ENCODE data around the gene DNAJC27. TPM values are rescaled to one million over a fixed set of nuclear protein-coding genes. Genes with fewer than 3 reads are reported as not detected.
A peak's percentile ranks its signal among the peaks of the same experiment; 100 is the strongest.

The DNAJC27 gene
- polyA plus RNA-seq, 1 of the 3 experiments (the other 2 are of a cell fraction): 2.4 TPM

GRCh38 chr2:24932715-24933114 lies 39.0 kb downstream of the DNAJC27 start:
- no peak overlapping the region for H3K4me3 ChIP-seq (ENCODE audit: low read depth in 2 of 2, low read length in 1 of 2)
- H3K9me3 ChIP-seq: no peaks in the 10 kb centered on the region
- no peak for DNase-seq
- H3K79me2 ChIP-seq (ENCODE audit: insufficient read depth): no peaks in the 10 kb centered on the region
- no peaks in the 10 kb centered on the region for H3K27me3 ChIP-seq (ENCODE audit: insufficient read depth)
- no peak overlapping the region for H3K4me2 ChIP-seq
- H4K20me1 ChIP-seq (ENCODE audit: insufficient read depth): no peaks in the 10 kb centered on the region
- ChIA-PET CTCF (interaction anchor here (0.9 kb wide), 1 partner anchor 43 kb away, joined by 3 read pairs; no protein-coding TSS in a partner anchor), POLR2A (interaction anchor here (0.7 kb wide), 1 partner anchor 9 kb away, joined by 6 read pairs; no protein-coding TSS in a partner anchor)
- H3K9ac ChIP-seq: no peak overlapping the region
- H2AFZ ChIP-seq (ENCODE audit: low read depth): no peak overlapping the region
- H3K9me2 ChIP-seq: no peaks in the 10 kb centered on the region
- no peaks in the 10 kb centered on the region for H3F3A ChIP-seq (replicated peaks; ENCODE audit: insufficient read depth)
- WGBS (ENCODE audit: low lambda C conversion rate): 70% methylated on average over 5 of the region's 5 CpGs
- H3K36me3 ChIP-seq (replicated peaks in 1 of 2; ENCODE audit: control insufficient read depth in 1 of 2, insufficient read depth in 2 of 2, low read length in 1 of 2): no peaks in the 10 kb centered on the region
- no peak overlapping the region for H3K27ac ChIP-seq (ENCODE audit: low read depth in 2 of 2, low read length in 1 of 2)
- TF ChIP-seq GATA2 (CRISPR knock-in tag; IDR thresholded peaks at IDR 0.05): no peak
- TF ChIP-seq PBX3 (IDR thresholded peaks at IDR 0.05): no peak
- no peak for TF ChIP-seq RFX5 (IDR thresholded peaks at IDR 0.05; ENCODE audit: low read length)
- TF ChIP-seq MXI1 (IDR thresholded peaks at IDR 0.05; ENCODE audit: low read depth, low read length): no peak
- TF ChIP-seq REST (IDR thresholded peaks at IDR 0.05; ENCODE audit: low read depth, low read length): no peak
- H3K4me1 ChIP-seq (ENCODE audit: control insufficient read depth in 1 of 2, insufficient read depth in 2 of 2, low read depth in 1 of 2, low read length in 1 of 2): no peaks in the 10 kb centered on the region

- CTCF ChIA-PET: no interaction called here
- no peaks in the 10 kb centered on the region for H4K20me1 ChIP-seq (ENCODE audit: insufficient read depth)
- H3K27ac ChIP-seq (ENCODE audit: low read depth in 2 of 2, low read length in 1 of 2): no peak overlapping the region; a peak in 1 of 4 replicates
- POLR2A ChIA-PET: no interaction called here
- no peaks in the 10 kb centered on the region for H3K36me3 ChIP-seq (replicated peaks in 1 of 2; ENCODE audit: control insufficient read depth in 1 of 2, insufficient read depth in 2 of 2, low read length in 1 of 2)
- H3K4me3 ChIP-seq (ENCODE audit: low read depth in 2 of 2, low read length in 1 of 2): no peak overlapping the region
- no peaks in the 10 kb centered on the region for H3K9me2 ChIP-seq
- H3K4me1 ChIP-seq (ENCODE audit: control insufficient read depth in 1 of 2, insufficient read depth in 2 of 2, low read depth in 1 of 2, low read length in 1 of 2): no peaks in the 10 kb centered on the region
- no peak for DNase-seq
- no peaks in the 10 kb centered on the region for H3K9me3 ChIP-seq
- H3K4me2 ChIP-seq: peak overlapping the region; percentile 8; the same call in 1 of the 2 replicates
- WGBS (ENCODE audit: low lambda C conversion rate): 69% methylated on average over 6 of the region's 6 CpGs
- peak overlapping the region; percentile 47 for H2AFZ ChIP-seq (ENCODE audit: low read depth)
- H3K79me2 ChIP-seq (ENCODE audit: insufficient read depth): no peaks in the 10 kb centered on the region
- H3K9ac ChIP-seq: no peak overlapping the region
- no peaks in the 10 kb centered on the region for H3F3A ChIP-seq (replicated peaks; ENCODE audit: insufficient read depth)
- TF ChIP-seq NRF1 (IDR thresholded peaks at IDR 0.05; ENCODE audit: low read depth, low read length) (no peak), TAF1 (IDR thresholded peaks at IDR 0.05; ENCODE audit: borderline replicate concordance, low read depth, low read length) (no peak), MEF2A (IDR thresholded peaks at IDR 0.05; ENCODE audit: borderline replicate concordance, low read depth) (no peak)
- no peaks in the 10 kb centered on the region for H3K27me3 ChIP-seq (ENCODE audit: insufficient read depth)
These were observed 41.0 kb downstream of the DNAJC27 start for GRCh38 chr2:24930768-24931167.
